Pancreas (tissue), 10 donors: ENCODE data around the gene METTL3. TPM values are rescaled to one million over a fixed set of nuclear protein-coding genes. Genes with fewer than 3 reads are reported as not detected.

Experiments
- ATAC-seq, 4 donors: fragments of 200-7000 bp; cut with Tn5 transposase; one replicate each; pipeline versions ENCODE4 v1.8.0 to v1.9.1; 2020; ENCODE audit warnings: mild to moderate bottlenecking in 4 of 4, moderate library complexity in 4 of 4
- DNase-seq, 6 donors: peaks; one replicate each; pipeline ENCODE4 v3.0.0-alpha.2; 2020
- FAIRE-seq: peaks from 2 replicates; lab custom pipeline; 2012; peaks lifted over from hg19 to GRCh38; lab: Jason Lieb, UNC
- H3K27ac ChIP-seq, 4 donors: fragments of 200-600 bp; sonication (generic); 1 replicate in 3 of 4; 2 replicates in 1 of 4; pipeline versions ENCODE4 v1.5.0 to v1.8.0; 2020
- H3K27me3 ChIP-seq, 4 donors: fragments of 200-600 bp; one replicate each; pipeline ENCODE4 v1.8.0; 2021
- H3K36me3 ChIP-seq, 3 donors: fragments of 200-600 bp; sonication (generic) in 1 of 3; one replicate each; pipeline versions ENCODE4 v1.5.0 to v1.8.0; 2020 to 2021
- H3K4me1 ChIP-seq, 3 donors: fragments of 200-600 bp; one replicate each; pipeline ENCODE4 v1.8.0; 2021
- H3K4me3 ChIP-seq, 4 donors: fragments of 200-600 bp; sonication (generic) in 2 of 4; one replicate each; pipeline versions ENCODE4 v1.5.0 to v1.8.0; 2020 to 2021
- H3K9me3 ChIP-seq, 4 donors: fragments of 200-600 bp; one replicate each; pipeline ENCODE4 v1.8.0; 2021
- WGBS, 2 donors: extraction: QIAGEN DNeasy Blood & Tissue Kit; methylation state at CpG; one replicate each; pipeline ENCODE4 v1.1.7; 2013; 5-methylcytosine and 5-hydroxymethylcytosine counted together
- intact Hi-C, 3 donors: fragments of 100-400 bp; cut with DNase I; formaldehyde crosslinking; loops; one replicate each; pipeline versions ENCODE4 v1.11.1 to v1.14.2; 2022
- polyA plus RNA-seq, 2 donors: library from polyadenylated mRNA; stranded (reverse); fragments of 200-250 nt; gene quantifications; one replicate each; pipeline ENCODE4 v1.2.3, GENCODE V29; 2013
- total RNA-seq, 6 donors: library from RNA; stranded (reverse); fragmentation: NEBNext Ultra II Directional in 4 of 6; extraction: Animal tissue kit (Norgen Biotek cat#: 25700) in 4 of 6; gene quantifications; one replicate each; pipeline versions ENCODE4 v1.2.1 to v1.2.4, GENCODE V29; 2021 to 2023
- TF ChIP-seq, protein P1 (sequence below), 4 donors: fragments of 200-600 bp; sonication (generic) in 3 of 4; IDR thresholded peaks; one replicate each; pipeline versions ENCODE4 v1.5.0 to v1.8.0; 2021; ENCODE audit warnings: antibody characterized with exemption in 4 of 4
- donor health status: healthy with polysubstance abuse.
- donor health status: DM: no; HTN: no; CAD: no; lungs with moderate emphysema.
- donor health status: DM: no; HTN: no; CAD: no.
- donor health status: control.
- donor health status: control.
- donor health status: Bipolar disorder and iron deficiency.
- donor health status: DM: yes; HTN: yes; CAD: no.
- donor health status: DM: no; HTN: no; CAD: no.
- donor health status: DM: no; HTN: no; CAD: no.
- donor health status: DM: yes; HTN: yes; CAD: no.

The METTL3 gene
- total and polyA plus RNA-seq, 8 donors = 14.2 to 45.8 (median 21.7) TPM

GRCh38 chr14:21539189-21539940 is 28.2 kb upstream of the METTL3 start:
- DNase-seq = no peak
- Histone ChIP-seq H3K4me1 (no peaks in the 10 kb centered on the region), H3K4me3 (no peak overlapping the region), H3K27me3 (peaks cover 0 to 3% (median 0%) of the 10 kb centered on the region in 4 donors), H3K27ac (no peak overlapping the region), H3K9me3 (no peaks in the 10 kb centered on the region), H3K36me3 (no peaks in the 10 kb centered on the region)
- intact Hi-C loops = no loop called here
- ATAC-seq = no peak
- WGBS, 2 donors = 34 to 57% methylated on average over 3 of the region's 3 CpGs
- TF ChIP-seq, protein P1, sequence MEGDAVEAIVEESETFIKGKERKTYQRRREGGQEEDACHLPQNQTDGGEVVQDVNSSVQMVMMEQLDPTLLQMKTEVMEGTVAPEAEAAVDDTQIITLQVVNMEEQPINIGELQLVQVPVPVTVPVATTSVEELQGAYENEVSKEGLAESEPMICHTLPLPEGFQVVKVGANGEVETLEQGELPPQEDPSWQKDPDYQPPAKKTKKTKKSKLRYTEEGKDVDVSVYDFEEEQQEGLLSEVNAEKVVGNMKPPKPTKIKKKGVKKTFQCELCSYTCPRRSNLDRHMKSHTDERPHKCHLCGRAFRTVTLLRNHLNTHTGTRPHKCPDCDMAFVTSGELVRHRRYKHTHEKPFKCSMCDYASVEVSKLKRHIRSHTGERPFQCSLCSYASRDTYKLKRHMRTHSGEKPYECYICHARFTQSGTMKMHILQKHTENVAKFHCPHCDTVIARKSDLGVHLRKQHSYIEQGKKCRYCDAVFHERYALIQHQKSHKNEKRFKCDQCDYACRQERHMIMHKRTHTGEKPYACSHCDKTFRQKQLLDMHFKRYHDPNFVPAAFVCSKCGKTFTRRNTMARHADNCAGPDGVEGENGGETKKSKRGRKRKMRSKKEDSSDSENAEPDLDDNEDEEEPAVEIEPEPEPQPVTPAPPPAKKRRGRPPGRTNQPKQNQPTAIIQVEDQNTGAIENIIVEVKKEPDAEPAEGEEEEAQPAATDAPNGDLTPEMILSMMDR (IDR thresholded peaks at IDR 0.05) = no peak
- no peak for FAIRE-seq

DNA sequence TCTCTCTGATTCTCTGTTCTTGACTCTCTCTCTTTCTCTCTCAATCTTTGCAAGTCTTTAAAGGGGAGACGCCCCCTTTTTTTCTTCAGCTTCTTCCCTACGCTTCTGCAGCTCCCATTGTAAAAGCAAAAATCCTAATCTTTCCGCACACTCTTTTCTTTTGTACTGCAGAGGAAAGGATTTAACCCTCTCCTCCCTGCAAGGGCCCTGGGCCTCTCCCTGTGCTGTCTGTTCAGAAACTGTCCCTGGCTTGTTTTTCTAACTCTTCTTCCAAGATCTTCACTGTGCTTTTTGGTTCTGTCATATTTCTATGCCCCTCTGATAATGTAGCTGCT is 25.9 kb upstream of the METTL3 start:
- Histone ChIP-seq H3K4me1 (no peaks in the 10 kb centered on the region), H3K36me3 (no peaks in the 10 kb centered on the region), H3K27ac (no peak overlapping the region), H3K4me3 (peak overlapping the region in 1 of 4 donors; percentile 36), H3K9me3 (no peaks in the 10 kb centered on the region), H3K27me3 (peaks cover 0 to 3% (median 0%) of the 10 kb centered on the region in 4 donors)
- no peak for ATAC-seq
- no peak for FAIRE-seq
- intact Hi-C loops = no loop called here
- 29 to 47% methylated on average over 3 of the region's 3 CpGs for WGBS, 2 donors
- DNase-seq = no peak
- TF ChIP-seq, protein P1 (IDR thresholded peaks at IDR 0.05) = no peak

DNA sequence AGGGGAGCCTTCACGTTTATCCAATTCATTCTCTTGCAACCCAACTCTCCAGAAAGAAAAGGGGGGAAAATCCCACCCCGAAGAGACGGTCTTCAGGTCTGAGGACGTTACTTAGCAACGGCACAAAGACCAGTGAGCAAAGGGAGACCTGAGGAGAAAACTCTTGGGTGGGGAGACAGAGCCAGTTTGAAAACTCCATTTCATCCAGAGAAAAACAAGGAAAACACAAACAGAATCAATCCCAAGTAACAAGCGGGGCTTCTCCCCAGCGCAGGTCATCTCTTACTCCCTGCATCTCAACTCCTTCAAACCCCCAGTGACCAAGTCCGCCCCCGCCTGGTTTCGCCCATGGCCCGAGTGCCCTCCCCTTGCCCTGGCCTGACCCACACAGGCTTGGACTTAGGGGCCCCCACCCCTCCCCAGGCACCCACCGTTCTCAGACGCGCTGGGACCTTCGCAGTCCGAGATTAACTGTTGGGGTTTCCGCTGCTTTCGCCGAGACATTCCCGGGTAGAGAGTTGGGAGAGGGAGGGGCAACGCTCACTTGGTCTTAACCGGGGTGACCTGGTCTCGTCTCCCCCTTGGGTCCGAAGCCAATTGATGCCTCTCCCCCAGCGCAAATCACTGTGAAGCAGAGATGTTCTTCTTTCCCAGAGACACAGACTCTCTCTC is 25.4 kb upstream of the METTL3 start:
- H3K9me3 ChIP-seq = no peaks in the 10 kb centered on the region
- no peak for FAIRE-seq
- intact Hi-C loops = no loop called here
- H3K27ac ChIP-seq = no peak overlapping the region
- DNase-seq = no peak
- ATAC-seq = peak in 3 of 4 donors; percentile 16 to 39 (median 34)
- H3K4me3 ChIP-seq = peak overlapping the region in 1 of 4 donors; percentile 36
- H3K4me1 ChIP-seq = no peaks in the 10 kb centered on the region
- TF ChIP-seq, protein P1 (IDR thresholded peaks at IDR 0.05) = no peak
- H3K36me3 ChIP-seq = no peaks in the 10 kb centered on the region
- peaks cover 0 to 3% (median 0%) of the 10 kb centered on the region in 4 donors for H3K27me3 ChIP-seq
- 7% methylated on average over 25 of the region's 25 CpGs for WGBS, 2 donors

DNA sequence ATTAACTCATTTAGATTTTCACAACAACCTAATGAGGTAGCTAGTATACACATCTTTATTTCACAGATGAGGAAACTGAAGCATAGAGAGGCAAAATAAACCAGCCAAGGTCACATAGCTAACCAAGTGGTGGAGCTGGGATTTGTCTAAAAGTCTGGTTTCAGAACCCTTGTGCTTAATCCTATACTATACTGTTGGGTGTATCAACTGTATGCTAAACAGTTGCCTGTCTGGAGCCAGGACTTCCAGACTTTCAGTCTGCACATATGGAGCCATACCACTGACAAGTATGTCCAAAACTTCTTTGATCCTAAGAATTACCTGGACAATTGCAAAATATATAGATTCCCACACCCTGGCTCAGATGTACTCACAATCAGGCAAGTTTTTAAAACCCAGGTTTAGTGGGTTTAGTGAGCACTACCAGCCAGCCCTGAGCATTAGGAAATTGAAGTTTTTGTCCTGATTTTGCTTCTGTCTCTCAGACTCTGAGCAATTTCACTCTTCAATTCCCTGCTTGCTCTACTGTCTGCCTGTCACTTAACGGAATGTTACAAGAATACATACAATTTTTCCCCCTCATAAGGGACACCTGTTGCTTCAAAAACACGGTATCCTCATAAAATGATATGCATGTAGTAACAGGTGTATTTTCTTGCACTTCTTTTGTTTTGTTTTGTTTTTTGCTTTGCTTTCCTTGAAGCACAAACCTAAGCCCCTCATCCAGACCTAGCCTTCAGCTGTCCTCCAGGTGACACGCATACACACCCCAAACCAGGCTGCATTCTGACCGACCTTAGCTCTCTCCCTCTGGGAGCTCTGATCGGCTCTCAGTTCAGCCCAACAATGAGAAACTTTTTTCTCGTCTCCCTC is 24.6 kb upstream of the METTL3 start:
- H3K4me1 ChIP-seq = no peaks in the 10 kb centered on the region
- 32 to 36% methylated on average over 6 of the region's 6 CpGs for WGBS, 2 donors
- peak overlapping the region in 1 of 4 donors; percentile 36 for H3K4me3 ChIP-seq
- DNase-seq (no peak), ATAC-seq (peak in 3 of 4 donors; percentile 28 to 40 (median 40)), FAIRE-seq (no peak)
- H3K36me3 ChIP-seq = no peaks in the 10 kb centered on the region
- TF ChIP-seq, protein P1 (IDR thresholded peaks at IDR 0.05) = no peak
- H3K9me3 ChIP-seq = no peaks in the 10 kb centered on the region
- H3K27me3 ChIP-seq = peaks cover 0 to 3% (median 0%) of the 10 kb centered on the region in 4 donors
- intact Hi-C loops = no loop called here
- no peak overlapping the region for H3K27ac ChIP-seq
